GM18907 (cell line): ENCODE results near the gene GLS.
A peak's percentile ranks its signal among the peaks of the same experiment; 100 is the strongest.
"Not testable (repeated sequence)": the region's sequence is repeated elsewhere in the genome, so short reads cannot be mapped to it uniquely, and the experiment has no call there.

ENCODE experiments used
- ATAC-seq: cut with Tn5 transposase; IDR thresholded peaks from one replicate; pipeline ENCODE4 v1.9.1; 2021; ENCODE audit warnings: mild to moderate bottlenecking, moderate library complexity; ENCODE audit not compliant: unreplicated experiment

The GLS gene

GRCh38 chr2:190927301-190927700, 46.7 kb downstream of the GLS start:
- no peak for ATAC-seq

- ATAC-seq: no peak
These were observed 49.3 kb downstream of the GLS start for GRCh38 chr2:190929919-190930318.

GRCh38 chr2:190930411-190930810, 49.8 kb downstream of the GLS start:
- no peak for ATAC-seq

GRCh38 chr2:190932514-190932913, 51.9 kb downstream of the GLS start:
- no peak for ATAC-seq

- no peak for ATAC-seq
These were observed 52.7 kb downstream of the GLS start for GRCh38 chr2:190933361-190933760.

GRCh38 chr2:190935054-190935453, 54.4 kb downstream of the GLS start:
- ATAC-seq: no peak

- ATAC-seq: no peak
These were observed 58.2 kb downstream of the GLS start for GRCh38 chr2:190938771-190939335.

GRCh38 chr2:190940454-190940853, 59.8 kb downstream of the GLS start:
- no peak for ATAC-seq

- no peak for ATAC-seq
These were observed 61.0 kb downstream of the GLS start for GRCh38 chr2:190941571-190941970.

GRCh38 chr2:190942697-190943096, 62.1 kb downstream of the GLS start:
- ATAC-seq: no peak

GRCh38 chr2:190943706-190944105, 63.1 kb downstream of the GLS start:
- no peak for ATAC-seq

- ATAC-seq: no peak
These were observed 66.5 kb downstream of the GLS start for GRCh38 chr2:190947141-190947540.

GRCh38 chr2:190947711-190948251, 67.2 kb downstream of the GLS start:
- peak; percentile 72 for ATAC-seq

- peak; percentile 34 for ATAC-seq
These were observed 68.0 kb downstream of the GLS start for GRCh38 chr2:190948671-190949070.

GRCh38 chr2:190950566-190950991, 70.0 kb downstream of the GLS start:
- no peak for ATAC-seq

GRCh38 chr2:190953257-190953656, 72.6 kb downstream of the GLS start:
- ATAC-seq: no peak

- ATAC-seq: no peak
These were observed 79.5 kb downstream of the GLS start for GRCh38 chr2:190959911-190960788.

- ATAC-seq: not testable (repeated sequence)
These were observed 80.5 kb downstream of the GLS start for GRCh38 chr2:190961117-190961516.

GRCh38 chr2:190961918-190962487, 81.4 kb downstream of the GLS start:
- peak; percentile 42 for ATAC-seq

GRCh38 chr2:190963088-190963487, 82.5 kb downstream of the GLS start:
- no peak for ATAC-seq

- ATAC-seq: no peak
These were observed 83.7 kb downstream of the GLS start for GRCh38 chr2:190964170-190964795.
